ENCODE measurements around the gene MUSTN1.

The MUSTN1 gene

DNA sequence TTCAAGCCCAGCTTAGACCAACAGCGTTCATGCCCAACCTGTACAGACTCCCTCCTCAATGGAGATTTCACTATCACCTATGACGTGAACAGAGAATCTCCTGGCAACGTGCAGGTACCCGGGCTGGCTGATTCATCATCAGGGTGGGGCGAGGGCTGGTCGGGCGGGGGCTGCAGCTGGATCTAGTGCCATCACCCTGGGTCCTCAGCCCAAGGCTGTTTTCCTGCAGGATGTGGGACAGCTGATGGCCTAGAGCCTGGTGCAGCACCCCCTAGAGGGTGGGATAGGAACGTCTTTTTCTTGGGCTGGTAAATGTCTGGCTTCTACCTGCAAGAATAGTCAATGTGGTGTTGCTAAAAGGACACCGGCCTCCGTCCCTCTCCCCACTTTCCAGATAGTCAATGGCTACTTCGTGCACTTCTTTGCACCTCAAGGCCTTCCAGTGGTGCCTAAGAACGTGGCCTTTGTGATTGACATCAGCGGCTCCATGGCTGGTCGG lies 35.8 kb downstream of the MUSTN1 start:
- no peak for DNase-seq

DNA sequence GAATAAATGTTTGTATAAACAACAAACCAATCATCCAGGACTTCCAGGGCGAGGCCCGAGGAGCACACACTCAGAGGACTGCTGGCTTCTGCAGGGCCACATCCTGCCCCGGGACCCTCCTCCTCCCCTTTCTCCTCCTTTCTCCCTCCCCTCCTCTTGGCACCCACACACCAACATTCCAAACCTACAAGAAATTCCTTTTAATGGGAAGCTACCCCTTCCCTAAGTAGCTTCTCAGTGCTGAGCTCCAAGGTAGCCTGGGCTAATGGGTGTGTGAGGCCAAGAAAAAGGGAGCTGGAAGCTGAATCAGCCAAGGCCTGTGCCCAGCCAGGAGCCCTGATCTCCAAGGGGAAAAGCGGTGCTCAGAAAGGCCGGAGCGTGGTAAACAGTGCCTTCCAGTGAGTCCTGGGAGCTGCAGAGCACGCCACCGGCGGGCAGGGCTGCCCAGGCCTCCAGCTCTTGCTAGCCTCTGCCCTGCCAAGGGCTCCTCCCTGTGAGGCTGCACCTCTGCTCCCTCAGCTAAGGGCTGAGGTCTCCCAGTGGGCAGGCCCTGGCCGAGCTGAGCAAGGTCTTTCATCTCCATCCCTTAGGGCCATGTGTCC lies 36.3 kb downstream of the MUSTN1 start:
- DNase-seq: no peak

DNA sequence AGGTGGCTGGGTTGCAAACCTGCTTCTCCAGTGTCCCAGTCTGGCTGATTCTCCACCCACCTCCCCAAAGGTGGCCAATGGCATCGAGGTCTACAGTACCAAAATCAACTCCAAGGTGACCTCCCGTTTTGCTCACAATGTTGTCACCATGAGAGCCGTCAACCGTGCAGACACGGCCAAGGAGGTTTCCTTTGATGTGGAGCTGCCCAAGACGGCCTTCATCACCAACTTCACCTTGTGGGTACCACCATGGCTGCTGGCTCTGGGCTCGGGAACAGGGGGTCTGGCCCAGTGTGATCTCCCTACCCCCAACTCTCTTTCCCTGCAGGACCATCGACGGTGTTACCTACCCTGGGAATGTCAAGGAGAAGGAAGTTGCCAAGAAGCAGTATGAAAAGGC lies 38.4 kb downstream of the MUSTN1 start:
- no peak for DNase-seq

DNA sequence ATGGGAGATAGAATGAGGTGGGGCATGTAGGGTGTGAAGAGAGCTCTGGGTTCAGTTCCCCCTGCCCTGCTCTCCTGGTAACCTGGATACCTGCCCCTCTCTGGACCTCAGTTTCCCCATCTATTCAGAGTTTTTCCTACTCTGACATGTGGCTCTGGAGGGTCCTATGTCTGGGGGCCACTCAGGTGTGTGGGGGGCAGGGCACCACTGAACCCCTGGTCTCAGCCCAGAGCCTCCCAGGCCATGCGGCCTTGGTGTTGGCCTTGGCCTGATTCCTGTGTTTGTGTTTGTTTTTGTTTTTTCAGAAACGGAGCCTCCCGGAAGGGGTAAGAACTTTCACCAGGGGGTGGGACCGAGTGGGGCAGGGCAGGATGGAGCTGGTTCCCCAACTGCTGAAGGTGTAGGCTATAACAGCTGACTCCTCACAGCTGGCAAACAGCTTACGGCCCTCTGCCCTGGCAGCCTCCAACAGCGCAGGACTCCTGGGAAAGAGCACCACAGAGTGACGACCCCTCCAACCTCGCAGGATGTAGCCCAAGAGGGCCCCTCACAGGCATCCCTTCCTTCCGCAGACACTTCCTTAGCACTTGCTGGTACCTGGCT lies 39.4 kb downstream of the MUSTN1 start:
- no peak for DNase-seq

DNA sequence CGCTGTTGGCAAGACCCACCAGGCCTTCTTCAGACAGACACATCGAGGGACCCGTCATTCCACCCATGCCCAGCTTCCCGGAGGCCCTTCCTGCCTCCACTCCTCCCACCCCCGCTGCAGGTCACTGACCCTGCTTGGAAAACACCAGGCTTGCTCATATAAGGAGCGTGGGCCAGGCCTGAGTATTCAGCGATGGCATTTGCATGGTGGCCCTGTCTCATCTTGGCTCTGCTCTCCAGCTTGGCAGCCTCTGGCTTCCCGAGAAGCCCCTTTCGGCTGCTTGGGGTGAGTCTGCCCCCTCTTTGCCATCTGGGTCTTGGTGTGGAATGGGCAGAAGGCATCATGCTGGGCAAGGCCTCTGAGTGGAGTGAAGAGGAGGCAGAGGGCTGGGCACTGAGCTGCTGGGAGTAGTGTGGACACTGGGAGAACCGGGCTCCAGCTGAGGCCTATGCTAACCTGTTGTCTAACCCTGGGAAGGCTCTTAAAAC lies 40.2 kb downstream of the MUSTN1 start, which contains the start of gene ITIH3:
ITIH3 (plus strand) TSS at position 185 of the 488 bp plus-strand sequence; CDS start at position 193, 8 bp downstream.
- no peak for DNase-seq

DNA sequence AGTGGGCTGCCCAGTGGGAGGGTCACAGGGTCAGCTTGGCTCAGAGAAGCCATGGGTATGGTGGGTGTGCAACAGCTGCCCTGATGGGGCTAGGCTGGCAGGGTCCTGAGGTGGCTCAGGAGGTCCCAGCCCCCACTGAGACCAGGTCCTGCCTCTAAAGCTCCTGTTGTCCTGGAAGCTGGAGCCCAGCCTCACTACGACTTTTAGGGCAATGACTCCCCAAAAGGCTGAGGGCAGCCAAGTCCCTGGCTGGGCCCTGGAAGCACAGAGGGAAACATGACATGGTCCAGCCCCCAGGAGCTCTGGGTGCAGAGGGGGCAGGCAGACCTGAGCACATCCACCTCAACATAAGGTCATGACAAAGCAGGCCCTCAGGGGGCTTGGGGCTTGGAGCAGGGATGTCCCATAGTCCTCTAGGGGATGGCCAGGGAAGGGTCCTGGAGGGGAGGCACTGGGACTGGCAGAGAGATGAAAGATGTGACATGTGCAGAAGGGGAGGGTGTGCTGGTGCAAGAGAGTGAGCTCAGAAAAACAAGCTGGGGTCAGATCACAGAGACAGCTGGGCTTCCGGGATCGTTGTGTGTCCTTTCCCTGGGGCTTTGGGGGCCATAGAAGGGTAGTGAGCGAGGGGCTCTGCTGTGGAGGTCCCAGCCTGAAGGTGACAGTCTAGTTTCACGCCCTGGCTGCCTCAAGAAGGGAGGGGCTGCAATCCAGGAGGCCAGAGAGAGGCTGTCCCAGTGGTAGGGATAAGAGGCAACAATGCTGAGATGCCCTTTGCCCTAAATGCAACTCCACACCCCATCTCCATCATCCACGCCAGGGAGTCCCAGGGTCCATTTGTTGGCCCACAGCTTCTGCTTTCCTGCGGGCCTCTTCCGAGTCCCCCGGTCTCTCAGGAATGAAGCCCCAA lies 40.9 kb downstream of the MUSTN1 start:
- DNase-seq: no peak

DNA sequence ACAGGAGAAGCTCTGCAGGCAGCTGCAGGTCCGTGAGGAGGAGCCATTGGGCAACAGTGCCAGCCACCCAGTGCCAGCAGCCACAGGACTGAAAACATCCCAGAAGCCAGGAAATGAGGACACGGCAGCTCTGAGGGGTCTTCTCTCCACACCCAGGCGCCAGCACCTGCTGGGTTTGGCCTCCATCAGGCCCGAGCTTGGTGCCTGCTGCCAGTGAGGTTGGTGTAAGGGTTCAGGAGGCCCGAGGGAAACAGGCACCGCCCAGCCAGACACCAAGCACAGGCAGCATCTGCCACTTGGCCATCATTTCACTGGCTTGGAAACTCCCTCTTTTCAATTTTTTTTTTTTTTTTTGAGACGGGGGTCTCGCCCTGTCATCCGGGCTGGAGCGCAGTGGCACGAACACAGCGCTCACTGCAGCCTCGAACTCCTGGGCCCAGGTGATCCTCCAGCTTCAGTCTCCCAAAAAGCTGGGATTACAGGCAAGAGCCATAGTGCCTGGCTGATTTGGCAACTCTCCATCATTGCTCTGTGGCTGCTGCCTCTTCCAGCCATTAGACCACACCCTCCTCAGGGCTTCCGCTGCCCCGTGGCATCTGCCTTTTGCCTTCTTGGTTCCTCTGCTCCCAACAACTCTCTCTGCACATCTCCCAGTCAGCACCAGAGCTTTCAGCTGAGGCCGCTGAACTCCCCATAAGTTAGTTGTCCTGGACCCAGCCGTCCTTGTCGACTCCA lies 41.7 kb downstream of the MUSTN1 start:
- no peak for DNase-seq

DNA sequence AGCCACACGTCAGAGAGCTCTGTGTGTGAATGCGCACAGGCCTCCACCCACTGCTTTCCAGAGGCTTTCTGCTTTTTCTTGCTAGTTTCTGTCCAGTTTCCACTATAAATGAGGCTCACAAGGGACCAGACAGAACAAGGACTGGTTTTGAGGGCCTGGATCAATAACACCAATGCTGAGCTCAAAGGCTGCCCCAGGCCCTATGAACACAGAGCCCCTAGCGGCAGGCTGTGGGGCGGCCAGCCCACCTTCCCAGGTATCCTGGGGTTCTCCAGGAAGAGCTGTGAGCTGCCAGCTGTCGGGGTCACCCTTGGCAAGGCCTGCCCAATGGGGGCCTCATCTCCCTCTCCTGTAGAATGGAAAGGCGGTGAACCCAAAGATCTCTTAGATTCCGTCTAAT lies 42.4 kb downstream of the MUSTN1 start:
- no peak for DNase-seq

DNA sequence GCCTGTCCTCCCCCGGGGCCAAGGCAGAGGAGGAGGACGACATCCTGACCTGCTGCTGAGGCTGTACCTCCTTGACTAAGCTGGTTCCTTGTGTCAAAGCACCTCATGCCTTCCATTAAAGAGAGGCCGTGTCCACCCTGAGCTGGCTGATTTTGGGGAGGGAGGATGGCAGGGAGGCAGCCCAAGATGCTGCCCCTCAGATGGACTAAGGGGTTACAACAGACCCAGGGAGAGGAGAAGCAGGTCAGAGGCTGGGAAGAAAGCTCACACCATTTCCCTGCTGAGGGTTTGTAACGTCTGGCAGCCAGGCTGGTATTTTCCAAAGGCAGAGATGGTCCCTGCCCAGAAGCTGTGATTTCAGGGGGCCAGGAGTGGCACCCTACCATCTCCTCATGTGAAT lies 42.9 kb downstream of the MUSTN1 start:
- DNase-seq: no peak

DNA sequence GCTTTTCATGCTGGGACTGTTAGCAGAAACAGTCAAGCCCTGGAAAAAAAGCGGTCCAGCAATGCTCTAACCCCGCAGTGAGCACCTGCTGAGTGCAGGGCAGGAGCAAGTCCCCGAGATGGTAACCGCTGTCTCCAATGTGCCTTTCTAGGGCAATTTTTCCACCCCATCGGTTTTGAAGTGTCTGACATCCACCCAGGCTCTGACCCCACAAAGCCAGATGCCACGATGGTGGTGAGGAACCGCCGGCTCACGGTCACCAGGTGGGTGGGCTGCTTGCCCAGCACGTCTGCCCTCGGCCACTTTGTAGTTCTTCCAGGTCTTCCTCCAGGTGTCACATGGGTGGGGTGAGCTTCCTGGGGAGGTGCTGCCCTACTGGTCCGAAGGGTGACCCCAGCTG lies 43.5 kb downstream of the MUSTN1 start:
- DNase-seq: no peak

DNA sequence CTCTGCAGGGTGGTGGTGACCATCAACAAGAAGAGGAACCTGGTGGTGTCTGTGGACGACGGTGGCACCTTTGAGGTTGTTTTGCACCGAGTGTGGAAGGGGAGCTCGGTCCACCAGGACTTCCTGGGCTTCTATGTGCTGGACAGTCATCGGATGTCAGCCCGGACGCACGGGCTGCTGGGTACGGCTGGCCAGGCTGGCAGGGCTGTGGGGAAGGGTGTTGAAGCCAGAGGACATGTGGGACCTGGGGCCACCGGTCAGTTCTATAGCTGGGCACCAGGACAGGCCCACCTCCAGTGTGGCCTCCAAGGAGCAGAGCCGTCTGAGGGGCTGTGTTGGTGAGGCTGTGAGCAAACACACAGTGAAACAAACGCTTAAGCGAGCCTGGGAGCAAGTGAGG lies 44.1 kb downstream of the MUSTN1 start:
- no peak for DNase-seq

DNA sequence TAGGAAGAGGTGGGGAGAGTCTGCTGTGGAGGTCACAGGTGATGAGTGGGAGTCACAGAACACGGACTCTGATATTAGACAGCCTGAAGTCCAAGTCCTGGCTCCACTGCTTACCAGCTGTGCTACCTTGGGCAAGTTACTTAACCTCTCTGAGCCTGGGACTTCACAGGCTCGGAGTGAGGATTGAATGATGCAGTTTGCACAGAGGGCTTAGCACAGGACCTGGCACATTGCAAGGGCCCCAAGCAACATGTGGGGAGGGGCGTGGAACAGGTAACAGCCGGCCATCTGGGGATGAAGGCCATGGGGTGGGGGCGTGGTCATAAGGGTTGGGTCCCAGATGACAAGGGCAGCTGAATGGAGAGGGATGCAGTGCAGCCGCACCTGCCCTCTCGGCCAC lies 44.5 kb downstream of the MUSTN1 start:
- no peak for DNase-seq

DNA sequence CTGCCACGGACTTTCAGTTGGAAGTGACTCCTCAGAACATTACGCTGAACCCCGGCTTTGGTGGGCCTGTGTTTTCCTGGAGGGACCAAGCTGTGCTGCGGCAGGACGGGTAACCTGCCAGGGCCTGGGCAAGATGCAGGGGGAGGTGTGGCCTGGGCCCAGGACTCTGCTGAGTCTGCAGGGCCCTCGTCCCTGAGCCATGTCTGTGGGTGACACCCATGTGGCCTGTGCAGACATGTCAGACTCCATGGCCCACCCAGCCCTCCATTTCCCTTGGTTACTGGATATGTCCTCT lies 45.1 kb downstream of the MUSTN1 start:
- no peak for DNase-seq

DNA sequence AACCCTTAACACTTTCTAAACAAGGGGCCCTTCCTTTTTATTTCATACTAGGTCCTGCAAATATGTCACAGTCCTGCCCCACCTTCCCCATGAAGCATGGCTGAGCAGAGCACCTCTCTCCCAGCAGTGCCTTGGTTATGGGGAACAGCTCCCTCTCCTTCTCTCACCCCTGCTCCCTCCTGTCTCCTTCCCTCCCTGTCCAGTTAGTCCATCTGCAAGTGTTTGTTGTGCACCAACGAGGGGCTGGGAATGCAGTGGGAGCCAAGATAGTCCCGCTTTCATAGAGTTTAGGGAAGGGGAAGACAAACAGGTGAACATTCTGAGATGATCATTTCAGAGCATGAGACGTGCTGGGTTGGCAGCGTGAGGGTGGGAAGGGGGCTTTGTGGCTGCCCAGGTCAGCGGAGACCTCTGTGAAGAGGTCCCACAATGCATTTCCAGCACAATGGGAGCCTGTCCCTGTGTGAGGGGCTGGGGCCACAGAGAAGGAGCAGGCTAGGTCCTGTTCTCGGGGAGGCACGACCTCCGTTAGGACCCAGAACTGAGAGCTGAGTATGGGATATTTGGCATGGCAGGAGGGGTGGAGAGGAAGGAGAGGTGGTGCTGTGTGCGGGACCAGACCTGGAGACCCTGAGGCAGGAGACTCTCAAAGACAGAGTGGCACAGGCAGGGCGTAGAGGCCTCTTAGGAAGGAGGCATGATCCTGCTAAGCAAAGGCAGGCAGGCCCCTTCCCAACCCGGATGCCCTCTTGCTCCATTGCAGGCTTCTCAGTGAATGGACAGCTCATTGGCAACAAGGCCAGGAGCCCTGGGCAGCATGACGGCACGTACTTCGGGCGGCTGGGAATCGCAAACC lies 45.7 kb downstream of the MUSTN1 start:
- no peak for DNase-seq

DNA sequence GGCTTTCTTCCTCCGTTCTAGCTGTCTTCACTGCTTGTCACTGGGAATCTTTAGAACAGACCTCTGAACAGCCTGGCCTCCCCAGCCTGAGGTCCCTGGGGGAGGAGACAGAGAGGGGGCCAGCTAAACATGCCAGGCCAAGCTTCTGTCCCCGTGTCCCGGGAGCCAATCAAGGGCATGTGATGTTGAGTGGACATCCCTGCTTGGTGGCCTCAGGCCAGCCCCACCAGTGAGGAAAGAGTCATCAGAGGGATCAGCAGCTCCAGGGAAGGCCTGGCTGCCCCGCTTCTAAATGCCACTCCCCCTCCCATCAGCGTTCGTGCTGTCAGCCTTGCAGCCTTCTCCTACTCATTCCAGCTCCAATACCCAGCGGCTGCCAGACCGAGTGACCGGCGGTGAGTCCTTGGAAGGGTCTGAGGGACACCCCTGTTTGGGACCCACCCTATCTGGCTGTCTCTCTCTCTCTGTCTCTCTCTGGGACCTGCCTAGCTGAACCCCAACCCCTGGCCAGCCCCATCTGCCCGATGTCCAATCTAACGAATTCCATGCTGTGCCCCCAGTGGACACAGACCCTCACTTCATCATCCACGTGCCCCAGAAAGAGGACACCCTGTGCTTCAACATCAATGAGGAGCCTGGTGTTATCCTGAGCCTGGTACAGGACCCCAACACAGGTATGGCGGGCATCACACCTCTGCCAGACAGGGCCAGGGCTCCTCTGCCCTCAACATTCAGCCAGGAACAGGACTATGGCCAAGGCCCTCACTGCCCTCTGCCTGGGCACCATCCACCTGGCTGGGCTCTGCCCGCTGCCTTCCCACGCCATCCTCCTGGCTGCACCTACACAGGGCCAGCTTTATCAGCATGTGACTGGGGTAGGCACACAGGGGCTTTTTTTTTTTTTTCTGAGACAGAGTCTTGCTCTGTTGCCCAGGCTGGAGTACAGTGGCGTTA lies 46.9 kb downstream of the MUSTN1 start:
- no peak for DNase-seq

DNA sequence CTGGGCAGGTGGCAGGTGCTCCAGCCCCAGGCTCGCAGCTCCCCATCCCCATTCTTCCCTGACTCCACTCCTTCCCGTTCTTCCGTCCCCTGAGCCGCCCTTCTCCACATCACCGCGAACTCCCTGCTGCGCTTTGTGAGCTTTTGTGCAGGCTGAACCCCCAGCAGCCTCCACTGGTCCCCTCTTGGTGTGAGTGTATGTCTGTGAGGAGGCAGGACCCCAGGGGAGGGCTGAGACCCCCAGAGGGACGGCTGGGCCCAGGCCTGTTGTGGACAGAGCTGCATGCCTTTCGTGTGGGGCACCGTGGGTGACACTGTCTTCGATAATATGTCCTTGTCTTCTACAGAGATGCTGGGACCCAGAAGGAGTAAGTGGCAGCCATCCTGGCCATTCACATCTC lies 47.6 kb downstream of the MUSTN1 start:
- DNase-seq: no peak

DNA sequence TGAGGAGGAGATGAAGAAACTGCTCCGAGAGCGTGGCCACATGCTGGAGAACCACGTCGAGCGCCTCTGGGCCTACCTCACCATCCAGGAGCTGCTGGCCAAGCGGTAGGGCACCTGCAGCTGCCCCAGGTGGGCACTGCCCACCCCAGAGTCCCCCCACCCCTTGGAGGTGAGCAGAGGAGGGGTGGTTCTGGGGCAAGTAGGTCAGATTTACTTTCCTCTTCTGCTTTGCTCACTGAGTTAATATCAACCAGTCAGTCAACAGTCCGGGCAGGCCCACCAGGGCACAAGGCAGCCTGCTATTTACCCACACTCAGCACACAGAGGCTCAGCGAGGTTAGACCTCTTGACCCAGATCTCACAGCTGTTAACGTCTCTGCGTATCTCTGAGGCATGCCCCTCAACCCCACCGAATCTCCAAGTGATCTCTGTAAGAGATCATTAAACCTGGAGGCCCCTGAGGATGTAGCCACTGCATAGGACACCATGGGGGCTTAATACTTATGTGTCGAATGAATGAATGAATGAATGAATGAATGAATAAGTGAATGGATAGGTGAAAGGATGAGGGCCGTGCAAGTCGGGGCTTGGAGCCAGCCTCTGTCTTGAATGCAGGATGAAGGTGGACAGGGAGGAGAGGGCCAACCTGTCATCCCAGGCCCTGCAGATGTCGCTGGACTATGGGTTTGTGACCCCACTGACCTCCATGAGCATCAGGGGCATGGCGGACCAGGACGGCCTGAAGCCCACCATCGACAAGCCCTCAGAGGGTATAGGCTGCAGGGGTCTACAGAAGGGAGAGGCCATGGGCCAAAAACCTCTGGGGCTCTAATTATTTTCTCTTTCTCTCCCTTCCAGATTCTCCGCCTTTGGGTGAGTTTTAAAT lies 48.2 kb downstream of the MUSTN1 start:
- no peak for DNase-seq

DNA sequence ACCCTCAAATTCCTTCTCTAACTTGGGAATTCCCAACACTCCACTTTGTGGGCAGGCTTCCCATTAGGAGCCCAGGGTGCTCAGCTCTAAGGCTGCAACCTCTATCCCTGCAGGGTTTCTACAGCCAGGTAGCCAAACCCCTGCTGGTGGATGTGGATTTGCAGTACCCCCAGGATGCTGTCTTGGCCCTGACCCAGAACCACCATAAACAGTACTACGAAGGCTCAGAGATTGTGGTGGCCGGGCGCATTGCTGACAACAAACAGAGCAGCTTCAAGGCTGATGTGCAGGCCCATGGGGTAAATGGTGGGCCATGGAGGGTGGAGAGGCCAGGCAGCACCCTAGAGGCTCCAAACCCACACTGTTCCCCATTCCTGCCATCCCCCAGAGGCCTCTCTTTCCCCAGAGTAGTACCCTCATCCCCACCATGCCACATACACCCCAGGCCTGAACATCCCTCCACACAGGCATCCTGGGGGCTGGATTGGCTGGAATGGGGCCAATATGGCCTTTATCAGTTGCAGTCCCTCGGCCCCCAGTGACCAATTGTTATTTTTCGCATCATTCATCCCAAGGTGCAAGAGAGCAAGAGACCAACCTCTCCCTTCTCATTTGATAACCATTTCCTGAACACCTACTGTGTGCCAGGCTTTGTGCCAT lies 49.8 kb downstream of the MUSTN1 start:
- no peak for DNase-seq

DNA sequence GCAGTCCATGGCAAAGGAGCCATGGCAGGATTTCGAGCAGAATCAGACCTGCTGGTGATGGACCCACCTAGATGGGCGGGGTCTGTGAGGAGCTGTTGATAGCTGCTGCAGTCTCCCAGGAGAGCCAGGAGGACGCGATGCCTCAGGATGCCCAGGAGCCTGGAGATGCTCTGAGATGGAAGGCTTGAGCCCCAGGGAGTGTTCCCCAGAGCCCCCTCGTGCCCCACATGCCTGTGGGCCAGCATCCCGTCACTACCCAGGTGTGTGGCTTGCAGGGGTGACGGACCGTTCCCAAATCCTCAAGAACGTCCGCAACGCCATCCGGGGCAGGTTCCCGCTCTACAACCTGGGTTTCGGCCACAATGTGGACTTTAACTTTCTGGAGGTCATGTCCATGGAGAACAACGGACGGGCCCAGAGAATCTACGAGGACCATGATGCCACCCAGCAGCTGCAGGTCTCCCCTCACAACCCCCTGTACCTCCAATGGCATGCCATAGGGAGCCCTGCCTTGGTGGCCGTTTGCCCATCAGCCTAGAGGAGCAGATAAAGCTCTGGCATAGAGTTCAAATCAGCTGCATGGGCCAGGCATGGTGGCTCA lies 50.7 kb downstream of the MUSTN1 start:
- DNase-seq: no peak

Measured in stimulated activated CD4-positive, alpha-beta T cell treated with anti-CD3 and anti-CD28 coated beads, Interleukin-12 subunit alpha, Interleukin-12 subunit beta, amount 100 ng/mL, for 4 hours (primary cell).